GM18951 (cell line): Measurements from ENCODE around the gene TFDP2.
"Not testable (repeated sequence)": the region's sequence is repeated elsewhere in the genome, so short reads cannot be mapped to it uniquely, and the experiment has no call there.

Experiments
- POLR2A ChIP-seq: IDR thresholded peaks from 4 replicates; pipeline ENCODE4 v1.6.1; 2011; ENCODE audit warnings: mild to moderate bottlenecking; ENCODE audit not compliant: insufficient read length, insufficient read depth; ENCODE audit errors: extremely low read depth
- in situ Hi-C: fragments of 300-500 bp; cut with MboI; formaldehyde crosslinking; loops from one replicate; pipeline ENCODE4 v1.12.0; 2022; ENCODE audit warnings: low sequenced_read_pairs, mixed read lengths, inconsistent platforms; ENCODE audit not compliant: unreplicated experiment

TFDP2 gene

DNA sequence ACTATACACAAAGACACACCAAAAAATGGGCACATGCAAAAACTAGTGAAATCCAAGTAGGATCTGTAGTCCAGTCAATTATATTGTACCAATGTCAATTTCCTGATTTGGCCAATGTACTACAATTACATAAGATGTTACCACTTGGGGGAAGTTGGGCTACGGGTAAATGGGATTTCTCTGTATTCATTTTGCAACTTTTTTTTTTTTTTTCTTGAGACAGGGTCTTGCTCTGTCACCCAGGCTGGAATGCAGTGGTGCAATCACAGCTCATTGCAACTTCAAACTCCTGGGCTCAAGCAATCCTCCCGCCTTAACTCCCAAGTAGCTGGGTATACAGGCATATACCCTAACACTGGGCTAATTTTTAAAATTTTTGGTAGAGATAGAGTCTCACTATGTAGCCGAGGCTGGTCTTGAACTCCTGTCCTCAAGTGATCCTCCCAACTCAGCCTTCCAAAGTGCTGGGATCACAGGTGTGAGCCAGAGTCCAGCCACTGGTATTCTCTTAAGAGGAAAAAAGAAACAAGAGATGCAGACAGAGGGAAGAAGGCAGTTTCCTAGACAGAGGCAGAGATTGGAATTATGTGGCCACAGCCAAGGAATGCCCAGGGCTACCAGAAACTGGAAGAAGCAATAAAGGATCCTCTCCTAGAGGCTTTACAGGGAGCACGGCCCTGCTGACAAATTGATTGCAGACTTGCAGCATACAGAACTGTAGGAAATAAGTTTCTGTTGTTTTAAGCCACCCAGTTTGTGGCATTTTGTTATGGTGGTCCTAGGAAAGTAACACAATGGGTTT, 33.3 kb downstream of the TFDP2 start:
- in situ Hi-C loops, result no loop called here
- TF ChIP-seq POLR2A, result no peak

- TF ChIP-seq POLR2A, result no peak
- in situ Hi-C loops, result no loop called here
These were observed 36.7 kb downstream of the TFDP2 start for GRCh38 chr3:142112601-142113000.

DNA sequence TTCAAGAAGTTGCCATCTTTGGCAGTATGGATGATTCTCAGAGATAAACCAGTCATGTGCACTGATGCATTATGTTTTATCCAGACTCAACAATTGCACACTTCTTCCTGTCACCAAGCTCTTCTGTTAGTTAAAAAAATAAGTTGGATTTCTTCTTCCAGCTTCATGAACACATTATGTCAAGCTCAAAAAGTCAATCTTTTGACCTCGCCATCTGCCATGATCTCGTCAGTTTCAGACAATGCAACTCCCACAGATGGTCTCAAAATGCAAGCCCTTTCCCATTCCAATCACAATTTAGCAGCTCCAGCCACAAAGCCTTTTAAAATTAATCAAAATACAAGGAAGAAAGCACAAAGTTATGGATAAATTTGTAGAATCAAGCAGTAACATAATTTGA, 42.8 kb downstream of the TFDP2 start:
- TF ChIP-seq POLR2A, result no peak
- in situ Hi-C loops, result no loop called here

DNA sequence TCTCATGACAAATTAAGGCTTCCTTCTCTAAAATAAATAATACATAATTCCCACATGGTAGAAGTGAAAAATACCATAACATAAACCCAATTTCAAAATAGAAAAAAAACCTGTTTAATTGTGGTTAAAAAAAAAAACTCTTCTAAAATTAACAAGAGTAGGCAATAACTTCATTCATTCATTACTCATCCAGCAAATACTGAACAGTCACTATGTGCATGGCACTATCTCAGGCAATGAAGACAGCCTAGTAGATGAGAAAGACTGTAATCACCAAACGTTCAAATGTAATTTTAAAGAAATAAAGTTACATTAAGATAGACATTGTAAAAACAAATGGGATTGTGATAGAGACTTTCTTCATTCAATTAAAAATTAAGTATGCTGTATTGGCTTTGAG, 43.4 kb downstream of the TFDP2 start:
- in situ Hi-C loops, result no loop called here
- TF ChIP-seq POLR2A, result no peak

- in situ Hi-C loops, result no loop called here
- no peak for TF ChIP-seq POLR2A
These were observed 44.6 kb downstream of the TFDP2 start for GRCh38 chr3:142104763-142105162.

GRCh38 chr3:142098964-142099363, 50.4 kb downstream of the TFDP2 start:
- no peak for TF ChIP-seq POLR2A
- in situ Hi-C loops, result no loop called here

DNA sequence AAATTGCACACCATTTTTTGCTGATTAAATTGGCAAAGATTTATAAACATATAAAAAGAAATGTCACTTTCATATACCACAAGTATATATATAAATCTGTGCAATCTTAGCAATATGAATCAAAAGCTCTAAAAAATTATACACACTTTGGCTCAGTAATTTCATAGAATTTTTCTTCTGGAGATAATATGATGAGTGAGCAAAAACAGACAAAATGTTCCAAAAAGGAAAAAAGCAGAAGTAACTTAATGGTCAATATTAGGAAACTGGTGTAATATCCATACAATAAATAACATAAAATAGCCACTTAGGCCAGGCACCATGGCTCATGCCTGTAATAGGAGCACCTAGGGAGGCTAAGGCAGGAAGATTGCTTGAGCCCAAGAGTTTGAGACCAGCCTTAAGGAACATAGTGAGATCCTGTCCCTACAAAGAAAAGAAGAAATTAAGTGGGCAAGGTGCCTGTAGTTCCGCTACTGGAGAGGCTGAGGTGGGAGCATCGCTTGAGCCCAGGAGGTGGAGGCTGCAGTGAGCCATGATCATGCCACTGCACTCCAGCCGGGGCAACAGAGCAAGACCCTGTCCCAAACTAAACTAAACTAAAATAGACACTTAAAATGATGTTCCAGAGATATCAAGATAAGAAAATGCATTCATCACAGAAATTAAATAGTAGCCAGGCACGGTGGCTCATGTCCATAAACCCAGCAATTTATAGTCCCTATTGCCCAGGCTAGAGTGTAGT, 52.1 kb downstream of the TFDP2 start:
- no peak for TF ChIP-seq POLR2A
- in situ Hi-C loops, result no loop called here

DNA sequence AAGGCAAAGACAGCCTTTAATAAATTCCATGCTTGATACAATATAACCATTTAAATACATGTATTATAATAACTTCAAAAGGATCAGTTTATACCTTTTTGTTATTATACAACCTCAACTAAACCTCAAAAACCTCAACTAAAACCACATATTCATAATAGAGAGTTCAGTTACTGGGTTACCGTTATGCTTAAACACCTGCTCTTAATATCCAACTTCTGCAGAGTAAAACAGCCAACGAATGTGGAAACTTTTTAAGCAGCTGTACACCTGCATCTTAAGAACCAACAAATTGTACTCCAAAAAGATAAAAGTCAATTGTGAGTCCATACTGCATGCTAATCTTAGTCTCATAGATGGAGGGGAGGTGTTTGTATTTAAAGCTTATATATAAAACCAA, 53.5 kb downstream of the TFDP2 start:
- in situ Hi-C loops, result no loop called here
- TF ChIP-seq POLR2A, result no peak

DNA sequence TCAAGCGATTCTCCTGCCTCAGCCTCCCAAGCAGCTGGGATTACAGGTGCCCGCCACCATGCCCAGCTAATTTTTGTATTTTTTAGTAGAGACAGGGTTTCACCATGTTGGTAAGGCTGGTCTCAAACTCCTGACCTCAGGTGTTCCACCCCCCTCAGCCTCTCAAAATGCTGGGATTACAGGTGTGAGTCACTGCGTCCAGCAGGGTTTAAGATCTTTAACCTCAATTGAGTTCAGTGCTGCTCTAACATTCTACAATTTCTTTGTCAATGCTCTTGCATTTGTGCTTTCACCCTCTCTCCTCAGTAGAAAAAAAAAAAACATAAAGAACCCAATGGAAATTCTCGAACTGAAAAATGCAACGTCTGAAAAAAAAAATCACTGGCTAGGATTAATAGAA, 60.4 kb downstream of the TFDP2 start:
- in situ Hi-C loops, result not testable (repeated sequence)

DNA sequence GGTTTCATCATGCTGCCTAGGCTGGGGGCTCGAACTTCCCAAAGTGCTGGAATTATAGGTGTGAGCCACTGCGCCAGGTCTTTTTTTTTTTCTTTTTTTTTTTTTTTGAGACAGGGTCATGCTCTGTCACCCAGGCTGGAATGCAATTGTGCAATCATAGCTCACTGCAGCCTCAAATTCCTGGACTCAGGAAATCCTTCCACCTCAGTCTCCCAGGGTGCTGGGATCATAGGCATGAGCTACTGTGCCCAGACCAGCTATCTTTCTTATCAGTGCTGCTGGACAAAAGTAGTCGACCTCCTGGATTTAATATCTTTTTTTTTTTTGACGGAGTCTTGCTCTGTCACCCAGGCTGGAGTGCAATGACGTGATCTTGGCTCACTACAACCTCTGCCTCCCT, 60.8 kb downstream of the TFDP2 start:
- in situ Hi-C loops, result no loop called here
- no peak for TF ChIP-seq POLR2A

DNA sequence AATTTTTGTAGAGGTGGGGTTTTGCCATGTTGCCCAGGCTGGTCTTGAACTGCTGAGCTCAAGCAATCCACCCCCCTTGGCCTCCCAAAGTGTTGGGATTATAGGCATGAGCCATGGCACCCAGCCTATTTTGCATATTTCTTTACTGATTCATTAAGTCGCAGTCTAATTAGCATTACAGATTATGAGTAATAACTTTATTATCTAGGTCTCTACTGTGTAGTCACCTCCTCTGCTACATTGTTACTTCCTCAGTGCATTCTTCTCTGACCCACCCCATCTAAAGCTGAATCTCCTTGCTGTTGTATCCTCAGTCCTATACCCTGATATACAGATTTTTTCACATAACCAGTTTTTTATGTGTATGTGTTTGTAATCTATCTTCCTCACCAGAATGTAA, 61.7 kb downstream of the TFDP2 start:
- TF ChIP-seq POLR2A, result no peak
- in situ Hi-C loops, result no loop called here

GRCh38 chr3:142086581-142087090, 62.7 kb downstream of the TFDP2 start:
- TF ChIP-seq POLR2A, result no peak
- in situ Hi-C loops, result no loop called here

DNA sequence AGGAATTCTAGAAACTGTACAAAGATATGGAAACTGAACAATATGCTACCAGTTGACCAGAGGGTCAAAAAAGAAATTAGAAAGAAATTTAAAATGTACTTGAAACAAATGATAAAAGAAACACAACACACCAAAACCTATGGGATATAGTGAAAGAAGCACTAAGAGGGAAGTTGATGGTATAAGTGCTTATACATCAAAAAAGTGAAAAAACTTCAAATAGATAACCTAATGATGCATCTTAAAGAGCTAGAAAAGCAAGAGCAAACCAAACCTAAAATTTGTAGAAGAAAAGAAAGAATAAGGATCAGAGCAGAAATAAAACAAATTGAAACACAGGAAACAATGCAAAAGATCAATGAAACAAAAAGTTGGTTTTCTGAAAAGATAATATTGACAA, 68.2 kb downstream of the TFDP2 start:
- no peak for TF ChIP-seq POLR2A
- in situ Hi-C loops, result no loop called here

- in situ Hi-C loops, result no loop called here
These were observed 71.4 kb downstream of the TFDP2 start for GRCh38 chr3:142077859-142078500.

More at GRCh38 chr3:142077859-142078500, 71.4 kb downstream of the TFDP2 start:
- no peak for TF ChIP-seq POLR2A
